Measurements from ENCODE around the gene CDHR5.
A peak's percentile ranks its signal among the peaks of the same experiment; 100 is the strongest.

CDHR5 gene

GRCh38 chr11:625636-626268 lies 997 bp upstream of the CDHR5 start:
- DNase-seq (ENCODE audit: low read depth), result no peak
- H3K4me3 ChIP-seq (ENCODE audit: low read depth, low read length), result no peak overlapping the region

- H3K4me3 ChIP-seq (ENCODE audit: low read depth, low read length), result no peak overlapping the region
- DNase-seq (ENCODE audit: low read depth), result no peak
These were observed 603 bp downstream of the CDHR5 start for GRCh38 chr11:623999-624704.

GRCh38 chr11:623349-623869 lies 1.3 kb downstream of the CDHR5 start:
- no peak overlapping the region for H3K4me3 ChIP-seq (ENCODE audit: low read depth, low read length)
- DNase-seq (ENCODE audit: low read depth), result no peak

GRCh38 chr11:621838-622237 lies 2.9 kb downstream of the CDHR5 start:
- H3K4me3 ChIP-seq (ENCODE audit: low read depth, low read length), result no peak overlapping the region
- DNase-seq (ENCODE audit: low read depth), result no peak

- H3K4me3 ChIP-seq (ENCODE audit: low read depth, low read length), result no peak overlapping the region
- no peak for DNase-seq (ENCODE audit: low read depth)
These were observed 3.6 kb downstream of the CDHR5 start for GRCh38 chr11:620935-621814.

GRCh38 chr11:620201-620600 lies 4.6 kb downstream of the CDHR5 start:
- no peak overlapping the region for H3K4me3 ChIP-seq (ENCODE audit: low read depth, low read length)

GRCh38 chr11:619628-620050 lies 5.1 kb downstream of the CDHR5 start:
- DNase-seq (ENCODE audit: low read depth), result no peak
- H3K4me3 ChIP-seq (ENCODE audit: low read depth, low read length), result no peak overlapping the region

More at GRCh38 chr11:620201-620600, 4.6 kb downstream of the CDHR5 start:
- no peak for DNase-seq (ENCODE audit: low read depth)

- DNase-seq (ENCODE audit: low read depth), result no peak
- no peak overlapping the region for H3K4me3 ChIP-seq (ENCODE audit: low read depth, low read length)
These were observed 5.7 kb downstream of the CDHR5 start for GRCh38 chr11:618856-619627.

GRCh38 chr11:617912-618682 lies 6.7 kb downstream of the CDHR5 start:
- H3K4me3 ChIP-seq (ENCODE audit: low read depth, low read length), result no peak overlapping the region
- no peak for DNase-seq (ENCODE audit: low read depth)

GRCh38 chr11:617199-617911 lies 7.4 kb downstream of the CDHR5 start:
- DNase-seq (ENCODE audit: low read depth), result no peak
- H3K4me3 ChIP-seq (ENCODE audit: low read depth, low read length), result no peak overlapping the region

- DNase-seq (ENCODE audit: low read depth), result no peak
- H3K4me3 ChIP-seq (ENCODE audit: low read depth, low read length), result peak overlapping the region; percentile 63
These were observed 8.2 kb downstream of the CDHR5 start for GRCh38 chr11:616320-617198.

- H3K4me3 ChIP-seq (ENCODE audit: low read depth, low read length), result peak within 1 kb of the TSS; percentile 63
- peak; percentile 54 for DNase-seq (ENCODE audit: low read depth)
These were observed 9.0 kb downstream of the CDHR5 start, which contains the start of gene IRF7 for GRCh38 chr11:615504-616319. Gene IRF7 (minus strand): TSS chr11:615950. CDS start chr11:615364, 586 bp downstream.

- no peak for DNase-seq (ENCODE audit: low read depth)
- H3K4me3 ChIP-seq (ENCODE audit: low read depth, low read length), result peak overlapping the region; percentile 63
These were observed 9.9 kb downstream of the CDHR5 start for GRCh38 chr11:614623-615503.

- no peak overlapping the region for H3K4me3 ChIP-seq (ENCODE audit: low read depth, low read length)
- DNase-seq (ENCODE audit: low read depth), result no peak
These were observed 10.6 kb downstream of the CDHR5 start for GRCh38 chr11:614021-614622.

Data from skeletal muscle cell (primary cell).